ENCODE measurements around the gene CACNA1G. TPM values are rescaled to one million over a fixed set of nuclear protein-coding genes. Genes with fewer than 3 reads are reported as not detected.

Gene CACNA1G
- total RNA-seq, 1 donor from 2014 or later = 0.11 TPM

GRCh38 chr17:50578173-50578572, 17.7 kb downstream of the CACNA1G start:
- no peak for TF ChIP-seq CTCF (IDR thresholded peaks at IDR 0.05)
- no peaks in the 10 kb centered on the region for H3K36me3 Mint-ChIP-seq (ENCODE audit: unreplicated experiment)
- no peak overlapping the region for H3K4me3 Mint-ChIP-seq (ENCODE audit: unreplicated experiment)
- H3K9me3 Mint-ChIP-seq (ENCODE audit: unreplicated experiment) = no peaks in the 10 kb centered on the region
- H3K4me1 Mint-ChIP-seq (ENCODE audit: unreplicated experiment) = peaks cover 2% of the 10 kb centered on the region
- no peak overlapping the region for H3K27ac Mint-ChIP-seq (ENCODE audit: unreplicated experiment)
- DNase-seq (ENCODE audit: extremely low spot score, unreplicated experiment) = no peak
- H3K27me3 Mint-ChIP-seq (ENCODE audit: unreplicated experiment) = peaks cover 29% of the 10 kb centered on the region

GRCh38 chr17:50579399-50579798, 18.9 kb downstream of the CACNA1G start:
- TF ChIP-seq CTCF (IDR thresholded peaks at IDR 0.05) = no peak
- no peak overlapping the region for H3K27ac Mint-ChIP-seq (ENCODE audit: unreplicated experiment)
- no peak for DNase-seq (ENCODE audit: extremely low spot score, unreplicated experiment)
- no peaks in the 10 kb centered on the region for H3K36me3 Mint-ChIP-seq (ENCODE audit: unreplicated experiment)
- H3K9me3 Mint-ChIP-seq (ENCODE audit: unreplicated experiment) = no peaks in the 10 kb centered on the region
- H3K4me1 Mint-ChIP-seq (ENCODE audit: unreplicated experiment) = peaks cover 2% of the 10 kb centered on the region
- H3K27me3 Mint-ChIP-seq (ENCODE audit: unreplicated experiment) = peaks cover 37% of the 10 kb centered on the region
- H3K4me3 Mint-ChIP-seq (ENCODE audit: unreplicated experiment) = no peak overlapping the region

- H3K4me1 Mint-ChIP-seq (ENCODE audit: unreplicated experiment) = peaks cover 2% of the 10 kb centered on the region
- peaks cover 33% of the 10 kb centered on the region for H3K27me3 Mint-ChIP-seq (ENCODE audit: unreplicated experiment)
- H3K27ac Mint-ChIP-seq (ENCODE audit: unreplicated experiment) = no peak overlapping the region
- DNase-seq (ENCODE audit: extremely low spot score, unreplicated experiment) = no peak
- H3K9me3 Mint-ChIP-seq (ENCODE audit: unreplicated experiment) = no peaks in the 10 kb centered on the region
- no peak overlapping the region for H3K4me3 Mint-ChIP-seq (ENCODE audit: unreplicated experiment)
- H3K36me3 Mint-ChIP-seq (ENCODE audit: unreplicated experiment) = no peaks in the 10 kb centered on the region
- TF ChIP-seq CTCF (IDR thresholded peaks at IDR 0.05) = no peak
Observed at GRCh38 chr17:50580646-50581045, 20.1 kb downstream of the CACNA1G start.

GRCh38 chr17:50581316-50581715, 20.8 kb downstream of the CACNA1G start:
- TF ChIP-seq CTCF (IDR thresholded peaks at IDR 0.05) = no peak
- Mint-ChIP-seq H3K27ac (ENCODE audit: unreplicated experiment) (no peak overlapping the region), H3K4me1 (ENCODE audit: unreplicated experiment) (peaks cover 2% of the 10 kb centered on the region), H3K27me3 (ENCODE audit: unreplicated experiment) (peaks cover 37% of the 10 kb centered on the region), H3K36me3 (ENCODE audit: unreplicated experiment) (no peaks in the 10 kb centered on the region), H3K4me3 (ENCODE audit: unreplicated experiment) (no peak overlapping the region), H3K9me3 (ENCODE audit: unreplicated experiment) (no peaks in the 10 kb centered on the region)
- no peak for DNase-seq (ENCODE audit: extremely low spot score, unreplicated experiment)

GRCh38 chr17:50582741-50583140, 22.2 kb downstream of the CACNA1G start:
- Mint-ChIP-seq H3K9me3 (ENCODE audit: unreplicated experiment) (no peaks in the 10 kb centered on the region), H3K36me3 (ENCODE audit: unreplicated experiment) (no peaks in the 10 kb centered on the region), H3K27me3 (ENCODE audit: unreplicated experiment) (peaks cover 38% of the 10 kb centered on the region), H3K4me1 (ENCODE audit: unreplicated experiment) (peaks cover 2% of the 10 kb centered on the region), H3K4me3 (ENCODE audit: unreplicated experiment) (no peak overlapping the region), H3K27ac (ENCODE audit: unreplicated experiment) (no peak overlapping the region)
- DNase-seq (ENCODE audit: extremely low spot score, unreplicated experiment) = no peak
- TF ChIP-seq CTCF (IDR thresholded peaks at IDR 0.05) = no peak

Data from osteocyte (in vitro differentiated cells).